ENCODE measurements around the gene KIAA0232. TPM values are rescaled to one million over a fixed set of nuclear protein-coding genes. Genes with fewer than 3 reads are reported as not detected.
"Not testable (repeated sequence)": the region's sequence is repeated elsewhere in the genome, so short reads cannot be mapped to it uniquely, and the experiment has no call there.

Gene KIAA0232
- total RNA-seq, 1 donor from 2014 or later: 50.8 TPM

GRCh38 chr4:6773616-6774540 lies 8.6 kb upstream of the KIAA0232 start:
- DNase-seq: no peak

GRCh38 chr4:6775746-6776145 lies 6.8 kb upstream of the KIAA0232 start:
- DNase-seq: no peak

GRCh38 chr4:6776920-6777635 lies 5.4 kb upstream of the KIAA0232 start:
- DNase-seq: no peak

DNA sequence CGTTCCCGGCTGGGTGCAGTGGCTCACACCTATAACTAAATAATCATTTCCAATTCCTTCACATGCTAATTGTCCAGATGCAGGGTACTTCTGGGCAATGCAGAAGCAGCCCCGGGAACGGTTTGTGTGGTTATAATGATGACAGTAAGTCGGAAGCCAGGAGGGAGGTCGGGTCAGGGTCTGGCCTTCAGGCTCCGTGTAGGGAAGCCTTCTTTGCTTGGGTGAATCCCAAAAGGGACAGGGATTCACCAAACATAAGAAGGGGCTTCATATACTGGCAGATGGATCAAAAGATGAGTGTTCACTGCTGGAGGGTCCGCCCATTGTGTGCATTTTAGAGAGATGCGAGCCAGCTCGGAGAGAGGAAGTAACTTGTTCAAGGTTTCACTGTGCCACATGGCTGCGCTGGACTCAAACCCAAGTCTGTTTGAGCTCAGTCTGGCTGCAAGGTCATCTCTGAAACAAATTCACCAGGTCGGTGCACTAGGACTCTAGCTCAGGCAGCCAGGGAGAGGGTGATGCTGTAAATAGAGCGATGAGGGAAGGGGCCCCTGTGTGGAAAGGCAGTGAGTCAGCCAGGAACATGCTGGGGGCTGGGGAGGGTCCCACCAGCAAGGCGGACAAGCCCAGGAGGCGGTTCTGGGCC lies 4.8 kb upstream of the KIAA0232 start:
- DNase-seq: no peak

GRCh38 chr4:6778435-6778834 lies 4.1 kb upstream of the KIAA0232 start:
- DNase-seq: no peak

DNA sequence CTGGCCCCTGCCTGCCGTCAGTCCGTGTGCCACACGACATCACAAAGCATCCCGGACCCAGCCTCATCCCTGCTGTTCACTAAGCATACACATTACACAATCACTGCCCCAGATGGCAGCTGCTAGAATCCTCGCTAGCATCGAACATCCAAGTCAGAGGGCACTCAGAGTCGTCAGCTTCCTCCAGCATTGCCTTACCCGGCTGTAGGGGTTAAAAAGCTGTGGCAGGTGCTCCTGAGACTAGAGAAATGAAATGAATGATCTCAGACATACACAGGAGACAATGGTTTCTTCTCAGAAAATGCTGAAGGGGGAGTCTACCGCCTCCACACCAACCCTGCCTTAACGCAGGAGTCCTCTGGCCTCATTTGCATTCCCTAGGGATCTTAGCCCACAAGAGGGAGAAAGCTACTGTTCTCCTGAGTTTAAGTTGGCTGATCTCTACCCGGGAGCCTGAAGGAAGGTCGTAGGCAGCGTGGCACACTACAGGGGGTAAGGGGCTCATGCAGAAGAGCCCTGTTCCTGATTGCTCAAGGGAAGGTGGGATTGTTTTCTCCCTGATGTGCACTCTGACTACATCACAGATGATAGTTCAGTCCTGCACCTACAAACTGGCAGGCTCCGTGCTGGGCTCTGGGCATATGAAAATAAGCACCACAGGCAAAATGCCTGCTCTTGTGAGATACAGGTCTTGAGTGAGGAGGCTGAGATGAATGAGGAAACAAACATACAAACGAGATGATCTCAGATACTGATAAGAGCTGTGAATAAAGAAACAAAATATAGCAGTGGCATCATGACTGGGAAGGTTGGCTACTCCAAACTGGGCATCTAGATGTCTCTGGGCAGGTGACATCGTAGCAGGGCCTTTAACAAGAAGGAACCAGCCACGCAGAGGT lies 2.6 kb upstream of the KIAA0232 start:
- DNase-seq: no peak

- no peak for DNase-seq
These were observed 1.4 kb upstream of the KIAA0232 start for GRCh38 chr4:6781113-6781512.

- DNase-seq: no peak
These were observed 966 bp upstream of the KIAA0232 start for GRCh38 chr4:6781561-6781960.

GRCh38 chr4:6782846-6783110 lies 251 bp downstream of the KIAA0232 start:
- DNase-seq: no peak

DNA sequence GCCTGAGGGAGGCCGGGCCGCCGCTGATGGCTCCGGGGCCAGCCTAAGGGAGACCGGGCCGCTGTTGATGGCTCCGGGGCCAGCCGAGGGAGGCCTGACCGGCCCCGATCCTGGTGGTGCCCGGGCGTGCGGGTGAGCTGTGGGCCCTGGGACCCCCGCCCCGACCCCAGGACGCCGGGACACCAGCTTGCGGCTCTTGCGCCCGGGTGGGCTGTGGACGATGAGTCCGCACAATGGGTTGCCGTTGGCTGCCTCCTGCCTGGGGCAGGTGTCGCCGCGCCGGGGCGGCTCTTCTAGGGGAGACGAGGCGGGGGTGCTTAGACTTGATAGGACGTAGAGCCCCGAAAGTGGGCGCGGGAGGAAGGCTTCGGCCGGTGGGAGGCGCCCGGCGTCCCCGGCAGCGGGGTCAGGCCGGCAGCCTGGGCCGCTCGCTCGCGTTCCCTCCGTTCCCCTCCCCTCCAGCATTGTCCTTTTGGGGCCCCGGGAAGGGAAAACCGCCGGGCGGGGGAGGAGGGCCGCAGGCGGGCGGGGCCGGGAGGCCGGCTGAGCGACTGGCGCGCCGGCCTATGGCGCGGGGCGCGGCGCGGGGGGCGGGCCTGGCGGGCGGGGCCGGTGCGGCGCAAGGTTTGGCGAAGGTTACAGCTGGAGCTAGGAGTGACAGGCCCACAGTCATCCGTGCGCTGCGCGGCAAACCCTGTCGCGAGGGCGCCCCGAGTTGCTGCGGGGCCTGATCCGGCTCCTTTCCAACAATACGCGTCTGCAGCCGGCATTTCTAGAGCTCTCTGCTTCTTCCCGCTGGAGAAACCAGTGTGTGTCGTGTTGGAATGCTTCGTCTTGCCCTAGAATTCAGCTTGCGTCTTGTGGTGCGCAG lies 819 bp downstream of the KIAA0232 start:
- peak; percentile 91 for DNase-seq

- no peak for DNase-seq
These were observed 3.0 kb downstream of the KIAA0232 start for GRCh38 chr4:6785572-6785925.

DNA sequence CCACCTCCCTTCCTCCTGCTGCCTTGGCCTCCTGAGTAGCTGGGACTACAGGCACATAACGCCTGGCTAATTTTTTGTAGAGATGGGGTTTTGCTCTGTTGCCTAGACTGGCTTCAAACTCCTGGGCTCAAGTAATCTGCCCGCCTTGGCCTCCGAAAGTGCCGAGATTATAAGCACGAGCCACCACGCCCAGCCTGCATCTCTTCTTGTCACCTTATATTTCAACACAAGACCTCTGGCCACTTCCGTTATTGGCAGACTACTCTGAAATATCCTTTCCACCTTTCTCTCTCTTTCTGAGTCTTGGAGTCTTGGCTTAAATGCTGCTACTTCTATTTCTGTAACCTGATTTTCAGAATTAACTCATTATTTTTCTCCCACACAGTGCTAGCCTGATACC lies 5.6 kb downstream of the KIAA0232 start:
- no peak for DNase-seq

- DNase-seq: not testable (repeated sequence)
These were observed 8.7 kb downstream of the KIAA0232 start for GRCh38 chr4:6791245-6791644.

DNA sequence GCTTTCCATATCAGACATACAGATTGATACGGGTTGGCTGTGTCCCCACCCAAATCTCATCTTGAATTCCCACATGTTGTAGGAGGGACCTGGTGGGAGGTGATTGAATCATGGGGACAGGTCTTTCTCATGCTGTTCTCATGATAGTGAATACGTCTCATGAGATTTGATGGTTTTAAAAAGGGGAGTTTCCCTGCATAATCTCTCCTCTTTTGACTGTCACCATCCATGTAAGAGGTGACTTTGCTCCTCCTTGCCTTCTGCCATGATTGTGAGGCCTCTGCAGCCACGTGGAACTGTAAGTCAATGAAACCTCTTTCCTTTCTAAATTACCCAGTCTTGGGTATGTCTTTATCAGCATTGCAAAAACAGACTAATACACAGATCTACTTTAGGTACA lies 9.3 kb downstream of the KIAA0232 start:
- not testable (repeated sequence) for DNase-seq

GRCh38 chr4:6794189-6794588 lies 11.7 kb downstream of the KIAA0232 start:
- no peak for DNase-seq

DNA sequence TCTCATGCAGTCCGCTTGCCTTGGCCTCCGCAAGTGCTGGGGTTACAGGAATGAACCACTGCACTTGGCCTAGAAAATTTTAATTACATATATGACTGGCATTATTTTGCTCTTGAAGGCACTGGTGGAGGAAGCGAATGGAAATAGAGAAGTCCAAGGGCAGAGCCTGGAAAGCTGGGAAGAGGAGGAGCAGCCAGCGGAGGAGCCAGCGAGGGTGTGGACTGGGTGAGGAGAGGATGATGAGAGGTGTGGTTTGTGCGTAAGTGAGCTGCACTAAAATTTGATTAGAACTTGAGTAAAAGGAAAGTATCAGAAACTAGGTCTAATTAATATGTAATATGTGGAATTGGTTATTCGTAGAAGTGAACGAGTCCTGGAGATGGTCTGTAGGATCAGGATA lies 13.3 kb downstream of the KIAA0232 start:
- DNase-seq: no peak

DNA sequence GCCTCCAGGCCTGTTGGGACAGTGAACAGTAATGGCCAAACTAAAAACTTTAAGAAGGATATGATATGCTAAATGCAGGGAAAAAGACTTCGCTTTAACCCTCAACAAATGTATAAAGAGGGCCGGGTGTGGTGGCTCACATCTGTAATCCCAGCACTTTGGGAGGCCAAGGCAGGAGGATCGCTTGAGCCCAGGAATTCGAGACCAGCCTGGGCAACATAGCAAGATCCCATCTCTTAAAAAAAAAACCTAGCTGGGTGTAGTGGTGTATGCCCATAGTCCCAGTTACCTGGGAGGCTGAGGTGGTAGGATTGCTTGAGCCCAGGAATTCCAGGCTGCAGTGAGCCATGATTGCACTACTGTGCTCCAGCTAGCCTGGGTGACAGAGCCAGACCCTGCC lies 14.8 kb downstream of the KIAA0232 start:
- not testable (repeated sequence) for DNase-seq

GRCh38 chr4:6799091-6799490 lies 16.6 kb downstream of the KIAA0232 start:
- no peak for DNase-seq

- DNase-seq: no peak
These were observed 19.5 kb downstream of the KIAA0232 start for GRCh38 chr4:6802025-6802424.

DNA sequence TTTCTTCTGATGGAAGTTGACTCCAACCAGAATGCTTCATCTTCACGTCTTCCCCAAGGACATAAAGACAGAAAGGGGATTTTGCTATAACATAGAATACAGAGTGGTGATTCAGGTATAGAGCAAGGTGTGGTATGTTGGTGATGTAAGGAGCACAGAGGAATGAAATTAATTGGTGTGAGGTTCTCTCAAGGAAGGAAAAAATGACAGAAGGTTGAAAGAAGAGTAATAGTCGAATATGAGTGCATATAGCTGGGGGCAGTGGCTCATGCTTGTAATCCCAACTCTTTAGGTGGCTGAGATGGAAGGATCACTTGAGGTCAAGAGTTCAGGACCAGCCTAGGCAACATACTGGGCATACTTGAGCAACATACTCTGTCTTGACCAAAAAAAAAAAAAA lies 20.1 kb downstream of the KIAA0232 start:
- no peak for DNase-seq

DNA sequence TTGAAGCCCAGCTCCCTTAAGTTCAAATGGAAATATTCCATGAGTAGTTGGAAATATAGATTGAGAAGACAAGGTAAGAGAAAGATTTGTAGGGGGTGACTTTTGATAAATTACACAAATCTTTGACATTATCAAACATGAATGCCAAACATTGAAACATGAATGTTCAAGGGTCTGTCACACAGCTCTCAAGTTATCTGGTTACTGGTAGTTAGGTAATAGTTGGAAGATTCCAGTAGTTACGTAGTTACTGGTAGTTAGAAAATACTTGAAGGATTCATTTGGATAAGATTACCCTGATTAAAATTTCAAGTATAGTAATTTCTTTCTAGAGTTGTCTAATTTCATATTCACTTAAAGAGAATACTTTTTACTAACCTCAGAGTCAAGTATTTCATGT lies 20.7 kb downstream of the KIAA0232 start:
- DNase-seq: no peak

Measured in occipital lobe (tissue), 2 donors.